Fibroblast of mammary gland (primary cell): ENCODE measurements around the gene MGST3.

Experiments used
- DNase-seq: peaks from one replicate; pipeline ENCODE4 v3.0.0-alpha.2; 2010; ENCODE audit warnings: low read depth
- H3K4me3 ChIP-seq: 2 replicates; pipeline ENCODE4 v1.5.1; 2011; ENCODE audit warnings: low read depth, mild to moderate bottlenecking, low read length, moderate library complexity; ENCODE audit not compliant: control insufficient read depth
- TF ChIP-seq, protein P1 (sequence below): conservative IDR thresholded peaks from 2 replicates; pipeline ENCODE4 v1.5.1; 2011; ENCODE audit warnings: low read depth, low read length, inconsistent platforms; ENCODE audit not compliant: control insufficient read depth, insufficient read depth

Gene MGST3

GRCh38 chr1:165612062-165612461 lies 19.0 kb upstream of the MGST3 start:
- no peak for DNase-seq
- H3K4me3 ChIP-seq: no peak overlapping the region
- TF ChIP-seq, protein P1, sequence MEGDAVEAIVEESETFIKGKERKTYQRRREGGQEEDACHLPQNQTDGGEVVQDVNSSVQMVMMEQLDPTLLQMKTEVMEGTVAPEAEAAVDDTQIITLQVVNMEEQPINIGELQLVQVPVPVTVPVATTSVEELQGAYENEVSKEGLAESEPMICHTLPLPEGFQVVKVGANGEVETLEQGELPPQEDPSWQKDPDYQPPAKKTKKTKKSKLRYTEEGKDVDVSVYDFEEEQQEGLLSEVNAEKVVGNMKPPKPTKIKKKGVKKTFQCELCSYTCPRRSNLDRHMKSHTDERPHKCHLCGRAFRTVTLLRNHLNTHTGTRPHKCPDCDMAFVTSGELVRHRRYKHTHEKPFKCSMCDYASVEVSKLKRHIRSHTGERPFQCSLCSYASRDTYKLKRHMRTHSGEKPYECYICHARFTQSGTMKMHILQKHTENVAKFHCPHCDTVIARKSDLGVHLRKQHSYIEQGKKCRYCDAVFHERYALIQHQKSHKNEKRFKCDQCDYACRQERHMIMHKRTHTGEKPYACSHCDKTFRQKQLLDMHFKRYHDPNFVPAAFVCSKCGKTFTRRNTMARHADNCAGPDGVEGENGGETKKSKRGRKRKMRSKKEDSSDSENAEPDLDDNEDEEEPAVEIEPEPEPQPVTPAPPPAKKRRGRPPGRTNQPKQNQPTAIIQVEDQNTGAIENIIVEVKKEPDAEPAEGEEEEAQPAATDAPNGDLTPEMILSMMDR: no peak

DNA sequence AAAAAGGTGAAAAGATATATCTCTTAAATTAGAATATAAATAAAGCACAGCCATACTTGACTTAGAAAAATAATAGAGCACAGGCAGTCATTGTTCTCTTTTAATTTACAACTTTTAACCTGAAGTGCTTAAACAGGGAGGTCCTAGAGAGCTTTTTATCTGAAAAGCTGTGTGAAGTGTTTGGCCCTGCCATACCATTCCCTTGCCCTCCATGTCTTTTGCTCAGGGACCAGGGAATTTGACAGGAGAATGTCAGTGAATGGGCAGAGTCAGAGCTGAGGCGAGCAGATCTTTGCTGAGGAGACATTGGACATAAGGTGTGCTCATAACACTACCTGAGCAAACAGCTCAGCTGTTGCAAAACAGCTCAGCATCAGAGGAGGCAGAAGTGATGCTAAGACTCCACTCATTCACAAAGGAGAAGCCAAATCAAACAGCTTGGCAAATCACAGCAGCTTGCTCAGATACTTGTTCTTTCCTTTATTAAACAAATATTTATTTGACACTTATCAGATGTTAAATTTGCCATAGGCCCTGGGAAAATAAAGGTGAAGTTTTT lies 14.9 kb upstream of the MGST3 start:
- no peak overlapping the region for H3K4me3 ChIP-seq
- TF ChIP-seq, protein P1: no peak
- no peak for DNase-seq

GRCh38 chr1:165616987-165617546 lies 14.0 kb upstream of the MGST3 start:
- TF ChIP-seq, protein P1: no peak

GRCh38 chr1:165619647-165620151 lies 11.3 kb upstream of the MGST3 start:
- H3K4me3 ChIP-seq: no peak overlapping the region
- DNase-seq: no peak
- TF ChIP-seq, protein P1: no peak

More at GRCh38 chr1:165616987-165617546, 14.0 kb upstream of the MGST3 start:
- no peak for DNase-seq
- H3K4me3 ChIP-seq: no peak overlapping the region

- no peak overlapping the region for H3K4me3 ChIP-seq
- TF ChIP-seq, protein P1: no peak
- no peak for DNase-seq
Observed at GRCh38 chr1:165623624-165624023, 7.4 kb upstream of the MGST3 start.

- TF ChIP-seq, protein P1: no peak
- no peak for DNase-seq
- no peak overlapping the region for H3K4me3 ChIP-seq
Observed at GRCh38 chr1:165624441-165624840, 6.6 kb upstream of the MGST3 start.
